Cardiac muscle cell (in vitro differentiated cells and primary cell): ENCODE data around the gene TBXT. TPM values are rescaled to one million over a fixed set of nuclear protein-coding genes. Genes with fewer than 3 reads are reported as not detected.
"Not testable (repeated sequence)": the region's sequence is repeated elsewhere in the genome, so short reads cannot be mapped to it uniquely, and the experiment has no call there.

Source experiments
- DNase-seq, 2 donors: peaks; one replicate each; pipeline versions ENCODE4 v3.0.0 to v3.0.0-alpha.2; 2010 to 2017; ENCODE audit warnings: low read depth in 1 of 2, low spot score in 1 of 2
- H3K27ac ChIP-seq: fragments of 200-600 bp; sonication (generic); 2 replicates; pipeline ENCODE4 v1.5.1; 2016
- H3K27me3 ChIP-seq: fragments of 200-600 bp; sonication (generic); 2 replicates; pipeline ENCODE4 v1.6.0; 2016; ENCODE audit warnings: control low read depth
- H3K36me3 ChIP-seq: fragments of 200-600 bp; sonication (generic); 2 replicates; pipeline ENCODE4 v1.5.1; 2016; ENCODE audit warnings: control low read depth
- H3K4me1 ChIP-seq: fragments of 200-600 bp; sonication (generic); 2 replicates; pipeline ENCODE4 v1.8.1; 2017; ENCODE audit warnings: low read depth, mild to moderate bottlenecking, mixed run types
- H3K4me3 ChIP-seq: fragments of 200-600 bp; sonication (generic); 2 replicates; pipeline ENCODE4 v1.5.1; 2016; ENCODE audit warnings: mild to moderate bottlenecking
- H3K9me3 ChIP-seq: fragments of 200-600 bp; sonication (generic); 2 replicates; pipeline ENCODE4 v1.5.1; 2017; ENCODE audit warnings: low read depth, mild to moderate bottlenecking, control low read depth
- CTCF ChIP-seq: IDR thresholded peaks from 2 replicates; pipeline ENCODE4 v1.5.1; 2012; ENCODE audit warnings: low read depth, mild to moderate bottlenecking, low read length
- polyA plus RNA-seq: library from polyadenylated mRNA; unstranded; fragments of >200 nt; fragmentation: Nextera tagmentation; extraction: Ambion mirVana; gene quantifications from 2 replicates; pipeline ENCODE4 v1.2.1, GENCODE V29; 2016
- total RNA-seq: library from RNA; depleted of rRNA; stranded (reverse); fragments of >200 nt; gene quantifications from 2 replicates; pipeline ENCODE4 v1.2.3, GENCODE V29; 2016

TBXT gene
- total and polyA plus RNA-seq, 2 experiments from 2014 or later: not detected

- H3K27ac ChIP-seq: no peak overlapping the region
- no peak for TF ChIP-seq CTCF
- peaks cover 27% of the 10 kb centered on the region for H3K27me3 ChIP-seq
- no peaks in the 10 kb centered on the region for H3K4me1 ChIP-seq
- DNase-seq: no peak
- H3K36me3 ChIP-seq: no peaks in the 10 kb centered on the region
- H3K4me3 ChIP-seq: no peak overlapping the region
- no peaks in the 10 kb centered on the region for H3K9me3 ChIP-seq
Measured at GRCh38 chr6:166179704-166180103, 12.1 kb upstream of the TBXT start.

DNA sequence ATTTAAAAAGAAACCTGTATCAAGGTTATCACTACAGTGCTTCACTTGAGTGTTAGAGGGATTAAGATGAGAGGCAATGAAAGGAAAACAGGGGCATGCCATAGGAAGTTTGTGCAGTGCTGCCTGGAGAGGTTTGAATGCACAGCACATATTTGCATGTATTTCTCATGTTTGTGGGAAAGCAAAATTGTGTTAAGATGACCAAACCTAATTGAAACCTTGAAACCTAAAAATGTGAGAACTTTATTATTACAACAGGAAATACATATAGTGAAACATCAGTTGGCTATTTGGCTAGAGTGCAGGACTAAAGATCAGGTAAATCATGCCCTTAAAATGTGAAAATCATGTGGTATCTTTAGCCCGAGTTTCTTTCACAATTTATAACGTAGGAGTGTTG, 8.5 kb upstream of the TBXT start:
- DNase-seq: no peak
- Histone ChIP-seq H3K27me3 (peaks cover 60% of the 10 kb centered on the region), H3K4me3 (no peak overlapping the region), H3K27ac (no peak overlapping the region), H3K4me1 (no peaks in the 10 kb centered on the region), H3K9me3 (no peaks in the 10 kb centered on the region), H3K36me3 (no peaks in the 10 kb centered on the region)
- TF ChIP-seq CTCF: no peak

- H3K4me3 ChIP-seq, H3K36me3 ChIP-seq, DNase-seq, H3K9me3 ChIP-seq, H3K4me1 ChIP-seq, H3K27ac ChIP-seq: not testable (repeated sequence)
- peaks cover 60% of the 10 kb centered on the region for H3K27me3 ChIP-seq
Measured at GRCh38 chr6:166175093-166175492, 7.4 kb upstream of the TBXT start.

GRCh38 chr6:166174031-166174430, 6.4 kb upstream of the TBXT start:
- Histone ChIP-seq H3K36me3 (no peaks in the 10 kb centered on the region), H3K27ac (no peak overlapping the region), H3K4me3 (no peak overlapping the region), H3K4me1 (peaks cover 2% of the 10 kb centered on the region), H3K9me3 (no peaks in the 10 kb centered on the region), H3K27me3 (peaks cover 66% of the 10 kb centered on the region)
- no peak for DNase-seq
- TF ChIP-seq CTCF: no peak

DNA sequence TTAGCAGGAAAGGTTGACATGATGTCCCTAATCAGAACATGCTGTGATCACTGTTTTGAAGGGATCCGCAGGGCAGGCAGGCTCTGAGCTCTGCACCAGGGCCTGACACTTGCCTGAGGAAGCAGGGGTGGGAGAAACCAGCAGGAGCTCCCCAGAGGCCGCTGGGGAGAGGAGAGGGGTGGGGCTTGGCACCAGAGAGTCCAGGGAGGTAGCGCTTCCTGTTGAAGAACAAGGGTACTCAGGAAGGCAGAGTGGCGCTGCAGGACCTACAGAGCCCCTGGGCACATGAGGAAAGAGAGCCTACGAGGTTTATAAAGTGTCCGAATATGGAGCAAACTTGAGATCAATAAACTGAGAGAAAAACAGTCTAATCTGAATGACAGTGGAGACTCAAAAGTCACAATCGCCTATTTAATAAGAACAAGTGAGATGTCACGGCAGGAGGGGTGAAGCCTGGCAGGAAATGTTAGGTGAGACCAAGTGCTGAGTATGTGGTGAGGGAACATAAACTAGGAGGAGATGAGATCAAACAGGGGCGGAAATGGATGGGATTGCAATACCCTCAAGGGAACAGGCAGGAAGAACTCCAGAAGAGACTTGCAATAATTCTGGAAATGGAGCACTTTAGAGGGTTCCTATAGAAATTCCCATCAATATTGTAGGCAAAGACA, 5.8 kb upstream of the TBXT start:
- H3K27ac ChIP-seq: no peak overlapping the region
- no peak overlapping the region for H3K4me3 ChIP-seq
- TF ChIP-seq CTCF: no peak
- H3K9me3 ChIP-seq: no peaks in the 10 kb centered on the region
- no peaks in the 10 kb centered on the region for H3K36me3 ChIP-seq
- H3K4me1 ChIP-seq: peaks cover 8% of the 10 kb centered on the region
- peak; percentile 41 to 61 for DNase-seq
- H3K27me3 ChIP-seq: peaks cover 72% of the 10 kb centered on the region

DNA sequence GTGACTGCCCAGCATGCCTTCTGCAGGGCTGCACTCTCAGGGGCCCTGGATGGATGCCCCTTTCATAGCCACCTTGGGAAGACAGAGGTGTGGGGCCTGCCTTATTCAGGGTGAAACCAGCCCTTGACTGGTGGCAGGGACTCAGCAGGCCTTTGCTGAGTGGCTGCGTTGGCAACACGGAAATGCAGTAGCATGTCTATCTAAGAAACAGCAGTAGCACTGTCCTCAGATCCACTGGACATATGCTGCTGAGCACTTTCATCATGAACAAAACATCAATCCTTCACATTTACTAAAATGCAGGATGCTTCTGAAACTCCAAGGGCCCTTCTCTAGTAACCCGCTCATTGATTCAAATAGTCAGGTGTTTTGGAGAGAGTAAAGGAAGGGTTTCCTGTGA, 4.9 kb upstream of the TBXT start:
- no peak for DNase-seq
- H3K9me3 ChIP-seq: no peaks in the 10 kb centered on the region
- H3K36me3 ChIP-seq: no peaks in the 10 kb centered on the region
- no peak for TF ChIP-seq CTCF
- no peak overlapping the region for H3K4me3 ChIP-seq
- no peak overlapping the region for H3K27ac ChIP-seq
- peaks cover 78% of the 10 kb centered on the region for H3K27me3 ChIP-seq
- H3K4me1 ChIP-seq: peaks cover 15% of the 10 kb centered on the region
